ENCODE data around the gene UVRAG.

GRCh38 chr11:75809111-75809510 is 5.9 kb upstream of the UVRAG start:
- TF ChIP-seq FOXA1 (IDR thresholded peaks at IDR 0.05) (no peak), CTCF (IDR thresholded peaks at IDR 0.05; ENCODE audit: low read depth, low read length, missing input control) (no peak), REST (IDR thresholded peaks at IDR 0.05) (no peak), ZBTB33 (IDR thresholded peaks at IDR 0.05) (no peak), GABPA (IDR thresholded peaks at IDR 0.05 in 1 of 2, conservative IDR thresholded peaks at IDR 0.05 in 1 of 2) (no peak), YY1 (IDR thresholded peaks at IDR 0.05) (no peak), ATF3 (IDR thresholded peaks at IDR 0.05) (no peak), TAF1 (conservative IDR thresholded peaks at IDR 0.05) (no peak), RAD21 (IDR thresholded peaks at IDR 0.05) (no peak), JUND (IDR thresholded peaks at IDR 0.05) (no peak), NR2F2 (IDR thresholded peaks at IDR 0.05) (no peak), SP1 (IDR thresholded peaks at IDR 0.05) (no peak), RXRA (IDR thresholded peaks at IDR 0.05) (no peak), MAX (IDR thresholded peaks at IDR 0.05) (no peak)
